ENCODE results near the gene AMZ1.

AMZ1 gene

GRCh38 chr7:2757904-2758672 lies 70.1 kb downstream of the AMZ1 start:
- peak; percentile 68 for DNase-seq (ENCODE audit: low spot score)
- no peak for TF ChIP-seq CTCF (IDR thresholded peaks at IDR 0.05; ENCODE audit: extremely low read depth, missing control alignments)

- TF ChIP-seq CTCF (IDR thresholded peaks at IDR 0.05; ENCODE audit: extremely low read depth, missing control alignments), result no peak
- no peak for DNase-seq (ENCODE audit: low spot score)
These were observed 70.9 kb downstream of the AMZ1 start for GRCh38 chr7:2758673-2759616.

GRCh38 chr7:2759736-2760097 lies 71.7 kb downstream of the AMZ1 start:
- DNase-seq (ENCODE audit: low spot score), result no peak
- TF ChIP-seq CTCF (IDR thresholded peaks at IDR 0.05; ENCODE audit: extremely low read depth, missing control alignments), result no peak

DNA sequence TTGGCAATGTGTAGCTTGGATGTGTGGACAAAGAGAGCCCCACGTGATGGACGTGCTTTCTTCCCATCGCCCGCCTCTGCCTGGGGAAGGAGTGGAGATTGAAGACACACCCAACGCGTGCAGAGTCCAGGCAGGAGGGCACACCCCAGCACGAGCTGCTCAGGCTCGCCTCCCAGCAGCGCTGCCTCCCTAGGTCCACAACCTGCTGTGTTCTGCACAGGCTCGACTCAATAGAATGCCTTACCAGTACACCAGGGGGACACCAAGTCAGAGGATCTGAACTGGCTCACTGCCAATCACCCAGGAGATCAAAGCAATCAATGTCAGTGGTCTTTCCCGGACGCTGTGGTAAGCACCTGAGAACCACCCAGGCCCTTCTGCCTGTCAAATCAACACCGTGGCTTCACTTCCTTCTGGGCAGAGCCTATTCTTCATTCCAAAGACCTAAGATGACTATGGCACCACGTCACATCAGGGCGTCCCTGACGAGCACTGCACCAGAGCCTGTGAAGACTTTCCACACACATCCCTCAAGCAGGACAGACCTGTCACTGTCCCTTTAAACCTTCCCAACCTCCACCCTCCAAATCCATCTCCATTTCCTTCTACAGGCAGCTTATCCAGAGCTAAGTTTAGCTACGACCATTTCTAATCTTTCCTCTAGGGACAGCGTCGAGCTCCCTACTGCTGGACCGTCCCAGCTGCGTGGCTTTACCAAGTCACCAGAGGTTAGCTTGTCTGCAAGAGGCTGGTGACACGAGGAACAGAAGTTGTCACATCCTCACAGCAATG lies 72.3 kb downstream of the AMZ1 start:
- DNase-seq (ENCODE audit: low spot score), result peak; percentile 29
- TF ChIP-seq CTCF (IDR thresholded peaks at IDR 0.05; ENCODE audit: extremely low read depth, missing control alignments), result no peak

DNA sequence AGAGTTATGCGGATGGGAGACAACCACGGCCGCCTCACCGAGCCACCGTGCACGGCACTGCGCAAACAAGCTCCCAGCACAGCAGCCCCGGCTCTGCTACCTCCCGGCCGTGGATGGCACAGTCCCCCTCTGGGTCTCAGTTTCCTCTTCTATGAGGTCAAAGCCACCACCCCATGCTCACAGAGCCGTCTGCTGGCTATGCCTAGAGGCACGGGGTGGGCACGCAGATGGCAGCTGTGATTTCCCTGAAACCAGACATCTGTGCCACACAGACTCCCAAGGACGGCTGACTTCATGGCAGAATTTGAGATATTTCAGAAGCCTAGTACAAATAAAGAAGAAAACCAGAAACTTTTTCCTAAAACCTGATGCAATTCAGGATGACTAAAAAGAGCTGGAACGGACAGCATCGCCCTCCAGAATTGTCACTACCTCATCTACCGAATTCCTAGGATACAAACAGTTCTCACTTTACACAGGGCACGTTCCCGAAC lies 73.2 kb downstream of the AMZ1 start:
- no peak for DNase-seq (ENCODE audit: low spot score)
- no peak for TF ChIP-seq CTCF (IDR thresholded peaks at IDR 0.05; ENCODE audit: extremely low read depth, missing control alignments)

- no peak for TF ChIP-seq CTCF (IDR thresholded peaks at IDR 0.05; ENCODE audit: extremely low read depth, missing control alignments)
- no peak for DNase-seq (ENCODE audit: low spot score)
These were observed 73.9 kb downstream of the AMZ1 start for GRCh38 chr7:2761801-2762497.
